Vagina (tissue), 2 donors: ENCODE results near the gene OR7C2.

ENCODE experiments used
- CTCF ChIP-seq, 3 experiments: fragments of 450-650 bp in 2 of 3; fragments of 200-600 bp in 1 of 3; sonication (generic) in 1 of 3; IDR thresholded peaks; one replicate each; pipeline ENCODE4 v1.5.1; 2017 to 2019; ENCODE audit warnings: antibody characterized with exemption in 3 of 3, mild to moderate bottlenecking in 2 of 3, moderate library complexity in 2 of 3
- POLR2A ChIP-seq, 2 donors: fragments of 450-650 bp; IDR thresholded peaks; one replicate each; pipeline ENCODE4 v1.6.1; 2017; ENCODE audit warnings: antibody characterized with exemption in 2 of 2, mild to moderate bottlenecking in 2 of 2, moderate library complexity in 2 of 2
- POLR2AphosphoS5 ChIP-seq, 2 donors: sonication (generic); formaldehyde crosslinking; IDR thresholded peaks; one replicate each; pipeline ENCODE4 v1.9.0; 2017; ENCODE audit warnings: antibody characterized with exemption in 2 of 2, mild to moderate bottlenecking in 2 of 2, low read depth in 1 of 2; ENCODE audit not compliant: insufficient read depth in 1 of 2

GRCh38 chr19:14957464-14957863, 16.2 kb downstream of the OR7C2 start:
- TF ChIP-seq POLR2AphosphoS5 (IDR thresholded peaks at IDR 0.05; ENCODE audit: insufficient read depth in 1 of 2, low read depth in 1 of 2) (no peak), CTCF (IDR thresholded peaks at IDR 0.05) (no peak), POLR2A (IDR thresholded peaks at IDR 0.05) (no peak)
